Measurements from ENCODE around the gene SSTR5.

DNA sequence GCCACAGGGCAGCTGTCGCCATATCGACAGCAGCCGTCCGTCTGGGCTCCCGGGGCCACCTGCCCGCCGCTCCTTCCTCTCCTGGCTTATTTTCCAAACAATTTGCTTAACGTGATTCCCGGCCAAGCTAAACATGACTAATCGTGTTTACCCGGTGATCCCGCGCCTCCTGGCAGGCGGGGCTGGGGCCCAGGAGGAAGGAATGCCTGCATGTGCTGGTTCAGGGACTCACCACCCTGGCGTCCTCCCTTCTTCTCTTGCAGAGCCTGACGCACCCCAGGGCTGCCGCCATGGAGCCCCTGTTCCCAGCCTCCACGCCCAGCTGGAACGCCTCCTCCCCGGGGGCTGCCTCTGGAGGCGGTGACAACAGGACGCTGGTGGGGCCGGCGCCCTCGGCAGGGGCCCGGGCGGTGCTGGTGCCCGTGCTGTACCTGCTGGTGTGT is 6.1 kb downstream of the SSTR5 start:
- TF ChIP-seq, protein P1, sequence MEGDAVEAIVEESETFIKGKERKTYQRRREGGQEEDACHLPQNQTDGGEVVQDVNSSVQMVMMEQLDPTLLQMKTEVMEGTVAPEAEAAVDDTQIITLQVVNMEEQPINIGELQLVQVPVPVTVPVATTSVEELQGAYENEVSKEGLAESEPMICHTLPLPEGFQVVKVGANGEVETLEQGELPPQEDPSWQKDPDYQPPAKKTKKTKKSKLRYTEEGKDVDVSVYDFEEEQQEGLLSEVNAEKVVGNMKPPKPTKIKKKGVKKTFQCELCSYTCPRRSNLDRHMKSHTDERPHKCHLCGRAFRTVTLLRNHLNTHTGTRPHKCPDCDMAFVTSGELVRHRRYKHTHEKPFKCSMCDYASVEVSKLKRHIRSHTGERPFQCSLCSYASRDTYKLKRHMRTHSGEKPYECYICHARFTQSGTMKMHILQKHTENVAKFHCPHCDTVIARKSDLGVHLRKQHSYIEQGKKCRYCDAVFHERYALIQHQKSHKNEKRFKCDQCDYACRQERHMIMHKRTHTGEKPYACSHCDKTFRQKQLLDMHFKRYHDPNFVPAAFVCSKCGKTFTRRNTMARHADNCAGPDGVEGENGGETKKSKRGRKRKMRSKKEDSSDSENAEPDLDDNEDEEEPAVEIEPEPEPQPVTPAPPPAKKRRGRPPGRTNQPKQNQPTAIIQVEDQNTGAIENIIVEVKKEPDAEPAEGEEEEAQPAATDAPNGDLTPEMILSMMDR (IDR thresholded peaks at IDR 0.05; ENCODE audit: low read depth, low read length, missing input control): no peak
- no peak for TF ChIP-seq RAD21 (IDR thresholded peaks at IDR 0.05)
- no peak for TF ChIP-seq YY1 (IDR thresholded peaks at IDR 0.05)

Measured in liver (tissue), 3 donors.